Inflammatory macrophage (primary cell): ENCODE data around the gene NR1H2.
A peak's percentile ranks its signal among the peaks of the same experiment; 100 is the strongest.
"Not testable (repeated sequence)": the region's sequence is repeated elsewhere in the genome, so short reads cannot be mapped to it uniquely, and the experiment has no call there.

Experiments
- DNase-seq, 2 donors: peaks; one replicate each; pipeline ENCODE4 v3.0.0-alpha.2; 2020 to 2022

Gene NR1H2

DNA sequence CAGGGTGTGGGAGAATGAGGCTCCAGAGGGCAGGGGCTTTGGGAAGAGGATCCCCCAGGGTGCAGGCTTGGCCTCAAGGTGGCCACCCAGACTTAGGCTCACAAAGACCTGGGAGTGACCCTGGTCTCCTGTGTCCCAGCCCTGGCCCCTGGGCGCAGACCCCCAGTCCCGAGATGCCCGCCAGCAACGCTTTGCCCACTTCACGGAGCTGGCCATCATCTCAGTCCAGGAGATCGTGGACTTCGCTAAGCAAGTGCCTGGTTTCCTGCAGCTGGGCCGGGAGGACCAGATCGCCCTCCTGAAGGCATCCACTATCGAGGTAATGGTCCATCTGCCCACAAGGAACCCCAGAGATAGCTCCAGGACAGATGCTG, 2.6 kb downstream of the NR1H2 start:
- no peak for DNase-seq

DNA sequence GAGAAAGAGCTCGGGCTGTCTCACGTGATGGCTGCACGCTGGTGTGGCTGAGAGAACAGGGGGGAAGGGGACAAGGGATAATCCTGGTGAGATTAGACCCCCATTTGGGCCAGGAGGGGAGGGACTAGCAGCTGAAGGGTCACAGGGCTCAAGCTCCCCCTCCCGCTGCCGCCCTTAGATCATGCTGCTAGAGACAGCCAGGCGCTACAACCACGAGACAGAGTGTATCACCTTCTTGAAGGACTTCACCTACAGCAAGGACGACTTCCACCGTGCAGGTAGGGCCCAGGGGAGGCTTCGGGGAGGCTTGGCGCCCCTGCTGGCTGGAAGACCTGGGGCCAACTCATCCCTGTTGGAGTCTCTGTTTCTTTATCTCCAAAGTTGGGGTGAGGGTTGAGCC, 3.3 kb downstream of the NR1H2 start:
- DNase-seq: no peak

DNA sequence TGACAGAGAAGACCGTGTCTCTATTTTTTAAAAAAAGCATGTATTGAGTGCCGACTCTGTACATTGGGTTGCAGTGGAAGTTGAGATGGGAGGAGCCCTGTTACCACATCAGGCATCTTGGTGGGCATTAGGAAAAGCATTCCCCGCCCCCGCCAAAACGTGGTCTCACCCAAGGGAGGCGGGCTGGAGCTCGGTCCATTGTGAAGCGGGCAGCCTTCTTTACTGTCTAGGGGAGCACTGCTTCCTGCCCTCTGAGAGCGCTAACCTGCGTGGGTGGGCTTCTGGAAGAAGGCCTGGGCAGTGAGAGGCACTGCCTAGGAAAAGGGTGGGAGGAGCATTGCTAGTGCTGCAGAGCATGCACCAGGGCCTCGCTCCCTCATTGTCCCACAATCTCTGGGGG, 3.9 kb downstream of the NR1H2 start:
- DNase-seq: peak in 1 of 2 donors; percentile 11

DNA sequence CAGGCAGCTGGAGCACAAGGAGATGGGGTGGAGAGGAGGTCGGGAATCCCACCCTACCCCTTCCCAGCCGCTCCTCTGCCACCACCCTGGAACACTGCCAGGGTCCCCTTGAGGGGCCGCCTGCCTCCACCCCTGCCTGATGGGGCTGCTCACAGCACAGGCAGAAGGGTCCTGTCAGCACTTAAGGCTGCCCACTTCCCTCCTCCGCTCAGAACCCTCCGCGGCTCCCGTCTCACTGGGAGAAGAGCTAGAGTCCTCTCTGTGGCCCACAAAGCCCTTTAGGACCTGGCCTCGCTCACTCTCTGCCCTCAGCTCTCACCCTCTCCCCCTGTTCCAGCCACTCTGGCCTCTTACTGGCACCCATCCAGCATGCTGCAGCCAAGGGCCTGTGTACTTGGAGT, 4.5 kb downstream of the NR1H2 start:
- DNase-seq: no peak

DNA sequence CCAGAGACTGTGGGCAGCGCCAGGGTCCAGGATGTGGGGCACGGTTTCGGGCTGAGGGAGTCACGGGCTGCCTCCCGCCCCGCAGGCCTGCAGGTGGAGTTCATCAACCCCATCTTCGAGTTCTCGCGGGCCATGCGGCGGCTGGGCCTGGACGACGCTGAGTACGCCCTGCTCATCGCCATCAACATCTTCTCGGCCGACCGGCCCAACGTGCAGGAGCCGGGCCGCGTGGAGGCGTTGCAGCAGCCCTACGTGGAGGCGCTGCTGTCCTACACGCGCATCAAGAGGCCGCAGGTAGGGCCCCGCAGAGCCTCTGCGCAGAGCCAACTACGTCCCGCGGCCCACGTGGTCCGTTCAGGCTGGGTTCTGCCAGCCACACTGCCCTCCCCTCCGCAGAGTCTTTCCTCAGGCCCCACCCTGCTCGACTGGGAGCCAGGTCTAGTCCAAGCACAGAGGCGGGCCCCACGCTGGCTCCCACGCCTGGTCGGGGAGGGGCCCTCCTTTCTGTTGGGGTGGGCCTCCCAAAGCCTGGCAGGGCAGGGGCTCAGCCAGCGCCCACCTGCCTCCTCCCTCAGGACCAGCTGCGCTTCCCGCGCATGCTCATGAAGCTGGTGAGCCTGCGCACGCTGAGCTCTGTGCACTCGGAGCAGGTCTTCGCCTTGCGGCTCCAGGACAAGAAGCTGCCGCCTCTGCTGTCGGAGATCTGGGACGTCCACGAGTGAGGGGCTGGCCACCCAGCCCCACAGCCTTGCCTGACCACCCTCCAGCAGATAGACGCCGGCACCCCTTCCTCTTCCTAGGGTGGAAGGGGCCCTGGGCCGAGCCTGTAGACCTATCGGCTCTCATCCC, 5.8 kb downstream of the NR1H2 start:
- DNase-seq: no peak

DNA sequence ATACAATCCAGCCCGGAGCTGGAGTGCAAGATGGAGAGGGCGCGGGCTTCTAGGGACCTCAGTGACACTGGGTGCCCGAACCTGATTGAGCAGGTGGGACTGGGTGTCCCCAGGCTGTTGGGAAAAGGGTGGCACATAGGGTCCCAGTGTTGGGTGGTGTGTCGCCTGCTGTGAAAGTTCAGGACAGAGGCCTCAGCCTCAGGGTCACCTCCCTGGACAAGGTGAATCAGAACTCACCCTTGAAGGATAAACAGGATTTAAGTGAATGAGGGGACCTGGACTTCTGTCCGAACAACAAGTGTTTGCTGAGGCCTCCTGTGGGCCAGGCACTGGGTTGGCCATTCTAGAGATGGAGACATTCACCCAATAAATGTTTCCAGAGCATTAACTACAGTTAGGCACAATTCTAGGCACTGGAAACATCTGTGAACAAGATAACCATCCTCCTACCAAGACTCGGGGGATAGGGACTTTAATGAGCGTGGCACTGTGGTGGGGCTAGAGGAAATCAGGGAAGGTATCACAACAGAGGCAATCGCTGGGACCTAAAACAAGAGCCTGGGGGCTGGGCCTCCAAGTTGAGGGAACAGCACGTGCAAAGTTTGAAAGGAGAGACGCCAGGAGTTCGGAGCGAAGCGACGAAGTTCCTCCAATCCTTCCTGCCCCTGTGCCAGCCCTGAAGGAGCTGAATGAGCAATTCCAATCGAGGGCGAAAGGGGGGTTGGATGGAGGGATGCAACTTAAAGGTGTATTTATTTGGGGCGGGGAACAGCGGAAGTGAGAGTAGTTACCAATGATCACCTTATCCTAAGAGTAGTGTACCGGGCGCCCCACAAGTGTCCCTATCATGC, 7.0 kb downstream of the NR1H2 start:
- peak in 1 of 2 donors; percentile 5 for DNase-seq

DNA sequence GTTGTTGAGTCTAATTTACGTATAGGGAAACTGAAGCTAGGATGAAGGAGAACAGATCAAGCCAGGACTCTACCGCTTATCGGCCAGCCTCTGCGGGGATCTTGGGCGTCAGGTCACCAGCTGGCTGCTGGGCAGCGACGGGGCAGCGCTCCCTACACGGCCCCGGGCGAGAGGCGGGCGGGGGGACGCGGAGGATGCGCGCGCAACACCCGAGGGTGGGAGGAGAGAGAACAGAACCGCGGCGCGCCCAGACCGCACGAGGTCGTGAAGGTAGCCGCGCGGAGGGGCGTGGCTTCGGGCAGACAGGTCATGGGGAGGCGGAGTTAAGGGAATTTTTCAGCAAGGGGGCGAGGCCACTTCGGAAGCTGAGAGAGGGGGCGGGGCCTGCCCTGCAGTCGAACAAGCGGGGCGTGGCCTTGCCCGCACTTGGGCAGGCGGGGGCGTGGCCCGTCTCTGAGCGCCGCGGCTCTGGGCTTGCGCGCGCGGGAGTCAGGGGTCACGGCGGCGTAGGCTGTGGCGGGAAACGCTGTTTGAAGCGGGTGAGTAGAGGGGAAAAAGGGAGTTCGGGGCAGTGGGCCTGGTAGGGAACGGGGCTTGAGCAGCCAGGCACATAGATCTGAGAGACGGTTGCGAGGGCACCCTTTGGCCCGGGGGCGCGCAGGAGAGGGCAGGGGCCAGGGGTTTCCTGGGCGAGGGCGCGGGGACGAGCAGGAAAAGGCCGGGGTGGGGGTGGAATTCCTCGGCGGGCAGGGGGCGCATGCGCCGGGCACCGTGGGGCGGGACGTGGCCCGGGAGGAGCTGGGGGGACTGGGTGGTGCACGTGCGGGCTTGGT, 7.8 kb downstream of the NR1H2 start, which contains the start of gene POLD1:
Gene POLD1 (plus strand): TSS at position 496 of the 833 bp plus-strand sequence. CDS start 14,505 bp downstream, outside the sequence.
- peak; percentile 98 to 99 for DNase-seq

DNA sequence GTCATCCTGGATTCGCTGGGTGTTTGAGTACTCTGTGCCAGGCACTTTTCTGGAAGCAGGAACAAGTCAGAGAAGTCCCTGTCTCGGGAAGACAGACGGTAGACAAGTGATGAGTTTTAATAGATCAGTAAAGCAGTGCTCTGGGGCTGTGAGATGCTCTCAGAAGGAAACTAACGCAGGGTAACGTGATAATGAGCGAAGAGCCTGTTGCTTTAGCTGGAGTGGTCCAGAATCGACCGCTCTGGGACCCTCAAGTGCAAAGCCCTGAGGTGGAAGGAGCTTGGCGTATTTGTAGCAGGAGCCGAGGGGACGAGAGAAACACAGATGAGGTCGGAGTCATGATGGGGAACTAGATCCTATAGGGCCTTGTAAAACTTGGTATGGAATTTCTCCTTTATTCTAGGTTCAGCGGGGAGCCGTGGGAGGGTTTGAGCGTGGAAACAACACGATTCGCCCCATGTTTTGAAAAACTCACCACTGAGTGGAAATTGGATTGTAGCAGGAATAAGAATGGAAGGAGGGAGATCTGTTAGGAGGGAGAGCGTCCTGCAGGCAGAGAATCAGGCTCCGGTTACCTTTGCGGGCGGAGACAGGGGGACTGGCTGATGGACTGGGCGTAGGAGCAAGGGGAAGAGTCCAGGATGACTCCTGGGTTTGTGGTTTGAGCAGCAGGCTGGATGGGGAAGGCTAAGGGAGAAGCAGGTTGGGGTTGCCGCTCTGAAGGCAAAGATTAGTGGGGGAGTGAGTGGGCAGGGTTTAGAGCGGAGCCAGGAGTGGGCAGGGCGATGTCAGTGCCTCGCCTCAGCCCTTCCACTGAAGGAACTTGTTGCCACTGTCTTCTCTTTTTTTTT, 8.7 kb downstream of the NR1H2 start:
- DNase-seq: peak; percentile 90 to 97

DNA sequence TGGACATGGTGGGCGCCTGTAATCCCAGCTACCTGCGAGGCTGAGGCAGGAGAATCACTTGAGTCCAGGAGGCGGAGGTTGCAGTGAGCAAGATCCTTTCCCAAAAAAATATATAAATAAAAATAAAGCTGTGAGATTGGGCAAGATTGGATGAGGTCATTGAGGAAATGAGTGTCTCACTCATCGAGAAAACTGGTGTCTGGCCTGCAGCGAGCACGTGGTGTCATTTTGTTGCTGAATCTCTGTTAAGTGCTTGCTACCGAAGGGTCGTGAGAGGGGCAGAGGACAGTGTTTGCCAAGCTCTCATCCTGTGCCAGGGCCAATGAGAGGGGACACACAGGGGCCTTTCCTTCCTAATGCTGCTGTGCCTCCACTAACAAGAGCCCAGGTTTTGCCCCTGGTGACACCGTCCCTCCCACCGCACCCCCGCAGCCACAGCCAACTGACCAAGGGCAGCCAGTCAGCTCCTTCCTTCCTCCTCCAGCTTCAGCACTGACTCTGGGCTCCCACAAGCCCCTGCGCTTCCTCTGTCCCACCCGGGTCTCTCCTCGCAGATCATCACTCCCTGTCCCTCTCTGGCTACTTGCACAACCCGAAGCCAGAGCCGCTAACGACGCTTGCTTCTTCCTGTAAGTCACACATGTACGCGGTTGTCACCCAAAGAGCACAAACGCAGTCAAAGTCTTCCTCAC, 11.1 kb downstream of the NR1H2 start:
- DNase-seq: peak; percentile 88 to 92

DNA sequence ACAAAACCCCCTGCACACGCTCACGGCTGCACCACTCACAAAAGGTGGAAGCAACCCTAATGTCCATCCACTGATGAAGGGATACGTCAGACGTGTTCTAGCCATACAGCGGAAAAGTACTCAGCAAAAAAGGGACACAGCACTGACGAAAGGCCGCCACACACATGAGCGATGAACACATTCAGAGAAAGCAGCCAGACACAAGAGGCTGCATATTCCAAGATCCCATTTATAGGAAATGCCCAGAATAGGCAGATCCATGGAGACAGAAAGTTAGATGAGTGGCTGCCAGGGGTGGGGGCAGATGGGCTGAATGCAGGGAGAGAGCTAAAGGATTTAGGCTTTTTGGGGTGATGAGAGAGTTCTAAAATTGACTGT, 11.6 kb downstream of the NR1H2 start:
- no peak for DNase-seq

DNA sequence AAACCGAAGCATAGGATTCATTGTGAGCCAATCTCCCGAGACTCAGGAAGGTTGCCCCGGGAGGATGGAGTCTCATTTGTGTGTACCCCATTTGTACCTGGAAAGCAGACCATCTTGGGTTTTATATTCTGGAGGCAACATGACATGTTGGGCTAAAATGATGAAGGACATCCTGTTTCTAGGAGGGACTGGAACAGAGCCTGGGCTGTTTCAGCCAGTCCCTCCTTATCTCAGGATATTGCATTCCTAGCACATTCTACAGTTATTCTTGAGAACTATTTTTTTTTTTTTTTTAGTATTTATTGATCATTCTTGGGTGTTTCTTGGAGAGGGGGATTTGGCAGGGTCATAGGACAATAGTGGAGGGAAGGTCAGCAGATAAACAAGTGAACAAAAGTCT, 14.0 kb downstream of the NR1H2 start:
- DNase-seq: not testable (repeated sequence)

DNA sequence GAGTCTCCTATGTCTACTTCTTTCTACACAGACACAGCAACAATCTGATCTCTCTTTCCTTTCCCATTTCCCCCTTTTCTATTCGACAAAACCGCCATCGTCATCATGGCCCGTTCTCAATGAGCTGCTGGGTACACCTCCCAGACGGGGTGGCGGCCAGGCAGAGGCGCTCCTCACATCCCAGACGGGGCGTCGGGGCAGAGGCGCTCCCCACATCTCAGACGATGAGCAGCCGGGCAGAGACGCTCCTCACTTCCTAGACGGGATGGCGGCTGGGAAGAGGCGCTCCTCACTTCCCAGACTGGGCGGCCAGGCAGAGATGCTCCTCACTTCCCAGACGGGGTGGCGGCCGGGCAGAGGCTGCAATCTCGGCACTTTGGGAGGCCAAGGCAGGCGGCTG, 14.7 kb downstream of the NR1H2 start:
- DNase-seq: not testable (repeated sequence)

DNA sequence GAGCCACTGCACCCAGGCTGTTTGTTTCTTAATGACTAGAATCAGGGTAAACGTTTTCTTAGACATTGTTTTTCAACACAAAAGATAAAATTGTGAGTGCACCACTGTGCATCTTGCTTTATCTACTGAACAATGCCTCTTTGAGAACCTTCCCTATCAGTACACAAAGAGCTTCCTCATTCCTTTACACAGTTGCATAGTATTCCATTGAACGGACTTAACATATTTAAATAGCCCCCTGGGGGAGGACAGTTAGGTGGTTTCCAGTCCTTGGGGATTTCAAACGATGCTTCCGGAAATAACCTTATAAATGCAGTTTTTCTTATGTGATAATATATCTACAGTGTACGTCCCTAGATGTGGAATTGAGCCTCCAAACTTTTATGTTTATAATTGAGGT, 16.5 kb downstream of the NR1H2 start:
- DNase-seq: no peak

DNA sequence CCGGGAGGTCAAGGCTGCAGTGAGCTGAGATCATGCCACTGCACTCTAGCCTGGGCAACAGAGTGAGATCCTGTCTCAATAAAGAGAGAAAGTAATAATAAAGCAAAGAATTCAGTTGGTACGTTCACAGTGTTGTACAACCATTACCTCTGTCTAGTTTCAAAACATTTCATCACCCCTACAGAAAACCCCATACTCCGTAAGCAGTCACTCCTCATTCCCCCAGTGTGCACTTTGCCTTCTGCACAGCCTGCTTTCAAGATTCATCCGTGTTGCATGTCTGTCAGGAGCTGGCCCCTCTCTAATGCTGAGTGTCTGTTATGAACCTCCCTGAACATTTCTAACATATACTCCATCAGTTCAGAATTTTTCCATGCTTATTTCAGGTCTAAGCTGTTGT, 17.3 kb downstream of the NR1H2 start:
- DNase-seq: no peak

DNA sequence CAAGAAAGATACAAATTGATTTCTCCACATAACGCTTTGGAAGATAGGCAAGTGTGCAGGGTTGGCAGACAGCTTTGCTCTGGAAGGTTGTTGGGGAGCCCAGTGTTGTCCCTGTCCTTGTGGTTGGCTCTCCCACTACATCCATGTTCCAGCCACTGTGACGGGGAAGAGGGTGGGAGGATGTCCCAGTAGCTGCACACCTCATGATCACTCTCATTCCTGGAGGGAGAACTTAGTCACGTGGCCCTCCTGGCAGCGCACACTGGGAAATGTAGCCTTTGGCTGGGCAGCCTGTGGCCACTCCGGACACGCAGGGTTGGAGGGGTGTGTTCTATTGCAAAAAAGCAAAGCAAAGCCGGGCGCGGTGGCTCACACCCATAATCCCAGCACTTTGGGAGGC, 17.8 kb downstream of the NR1H2 start:
- no peak for DNase-seq

DNA sequence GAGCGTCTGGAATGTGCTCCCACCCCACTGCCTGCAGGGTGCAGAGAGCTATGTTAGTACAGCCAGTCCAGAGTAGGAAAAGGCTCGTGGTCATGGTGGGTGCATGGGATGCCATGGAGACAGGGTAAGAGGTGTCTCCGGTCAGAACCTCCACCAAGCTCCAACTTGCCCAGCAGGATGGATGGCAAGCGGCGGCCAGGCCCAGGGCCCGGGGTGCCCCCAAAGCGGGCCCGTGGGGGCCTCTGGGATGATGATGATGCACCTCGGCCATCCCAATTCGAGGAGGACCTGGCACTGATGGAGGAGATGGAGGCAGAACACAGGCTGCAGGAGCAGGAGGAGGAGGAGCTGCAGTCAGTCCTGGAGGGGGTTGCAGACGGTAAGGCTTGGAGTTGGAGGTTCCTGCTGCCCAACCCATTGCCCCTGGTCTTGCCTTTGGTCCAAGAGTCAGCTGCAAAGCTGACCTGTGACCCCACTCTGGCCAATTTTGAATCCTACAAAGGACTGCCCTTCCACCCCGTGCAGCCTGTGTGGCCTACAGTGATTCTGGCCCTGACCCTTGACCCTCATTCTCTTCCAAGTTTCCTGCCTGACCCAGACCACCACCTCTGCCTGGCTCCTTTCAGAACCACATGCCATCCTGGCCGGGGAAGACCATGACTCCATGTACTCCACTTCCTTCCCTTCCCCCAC, 22.6 kb downstream of the NR1H2 start:
- DNase-seq: no peak

DNA sequence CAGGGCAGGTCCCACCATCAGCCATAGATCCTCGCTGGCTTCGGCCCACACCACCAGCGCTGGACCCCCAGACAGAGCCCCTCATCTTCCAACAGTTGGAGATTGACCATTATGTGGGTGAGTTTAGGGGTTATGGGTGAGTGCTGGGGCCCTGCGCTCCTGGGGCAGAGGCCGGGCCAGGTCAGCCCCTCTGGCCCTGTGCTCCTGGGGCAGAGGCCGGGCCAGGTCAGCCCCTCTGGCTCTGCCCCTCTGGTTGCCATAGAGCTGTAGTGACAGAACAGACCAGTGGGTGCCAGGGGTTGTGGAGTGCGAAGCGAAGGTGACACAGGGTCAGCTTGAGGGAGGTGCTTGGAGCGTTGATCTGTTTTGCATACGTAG, 23.1 kb downstream of the NR1H2 start:
- DNase-seq: no peak

DNA sequence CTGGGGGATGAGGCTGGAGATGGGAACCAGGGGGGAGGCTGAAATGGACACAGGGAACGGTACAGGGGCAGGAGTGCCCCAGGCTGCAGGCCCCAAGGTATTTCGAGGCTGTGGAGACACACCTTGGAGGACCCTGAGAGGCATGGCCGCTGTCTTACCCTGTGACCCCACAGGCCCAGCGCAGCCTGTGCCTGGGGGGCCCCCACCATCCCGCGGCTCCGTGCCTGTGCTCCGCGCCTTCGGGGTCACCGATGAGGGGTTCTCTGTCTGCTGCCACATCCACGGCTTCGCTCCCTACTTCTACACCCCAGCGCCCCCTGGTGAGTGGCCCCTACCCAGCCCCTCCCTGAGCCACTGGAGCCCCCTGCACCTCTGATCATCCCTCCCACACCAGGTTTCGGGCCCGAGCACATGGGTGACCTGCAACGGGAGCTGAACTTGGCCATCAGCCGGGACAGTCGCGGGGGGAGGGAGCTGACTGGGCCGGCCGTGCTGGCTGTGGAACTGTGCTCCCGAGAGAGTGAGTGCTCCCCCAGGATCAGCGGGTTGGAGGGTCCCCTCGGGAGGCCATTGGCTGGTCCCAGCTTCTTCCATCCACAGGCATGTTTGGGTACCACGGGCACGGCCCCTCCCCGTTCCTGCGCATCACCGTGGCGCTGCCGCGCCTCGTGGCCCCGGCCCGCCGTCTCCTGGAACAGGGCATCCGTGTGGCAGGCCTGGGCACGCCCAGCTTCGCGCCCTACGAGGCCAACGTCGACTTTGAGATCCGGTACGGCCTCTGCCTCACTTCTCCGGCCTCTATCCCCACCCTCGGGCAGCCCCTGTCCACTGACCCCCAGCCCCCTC, 25.6 kb downstream of the NR1H2 start:
- no peak for DNase-seq

DNA sequence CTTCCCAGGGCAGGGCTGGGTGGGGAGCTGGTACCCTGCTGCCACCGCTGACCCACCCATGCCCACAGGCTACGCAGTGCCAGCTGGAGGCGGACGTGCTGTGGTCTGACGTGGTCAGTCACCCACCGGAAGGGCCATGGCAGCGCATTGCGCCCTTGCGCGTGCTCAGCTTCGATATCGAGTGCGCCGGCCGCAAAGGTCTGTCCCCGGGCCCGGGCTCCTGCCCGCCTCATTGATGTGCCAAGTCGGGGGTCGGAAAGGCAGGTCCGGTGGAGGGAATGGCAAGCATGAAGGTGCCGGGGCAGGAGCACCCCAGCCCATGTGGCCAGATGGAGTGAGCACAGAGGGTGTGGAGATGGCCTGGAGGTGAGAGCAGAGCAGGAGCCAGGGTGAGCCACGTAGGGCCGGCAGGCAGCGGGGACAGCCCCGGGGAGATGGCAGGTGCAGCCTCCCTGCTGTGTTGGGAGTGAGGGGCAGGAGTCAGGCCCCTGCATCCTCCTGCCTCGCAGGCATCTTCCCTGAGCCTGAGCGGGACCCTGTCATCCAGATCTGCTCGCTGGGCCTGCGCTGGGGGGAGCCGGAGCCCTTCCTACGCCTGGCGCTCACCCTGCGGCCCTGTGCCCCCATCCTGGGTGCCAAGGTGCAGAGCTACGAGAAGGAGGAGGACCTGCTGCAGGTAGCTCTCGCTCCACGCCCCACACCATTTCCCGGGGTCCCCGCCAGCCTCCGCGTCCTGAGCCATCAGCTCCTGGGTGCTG, 26.5 kb downstream of the NR1H2 start:
- DNase-seq: no peak
